ENCODE measurements around the gene CYP2E1. TPM values are rescaled to one million over a fixed set of nuclear protein-coding genes. Genes with fewer than 3 reads are reported as not detected.

The CYP2E1 gene
- total RNA-seq, 2 donors from 2014 or later = 0.90 to 3.5 TPM

- no peak overlapping the region for H3K4me3 ChIP-seq
- H3K36me3 ChIP-seq = no peaks in the 10 kb centered on the region
- TF ChIP-seq CTCF (IDR thresholded peaks at IDR 0.05) = no peak
- DNase-seq = no peak
- H3K27ac ChIP-seq = no peak overlapping the region
- no peaks in the 10 kb centered on the region for H3K4me1 ChIP-seq
- H3K27me3 ChIP-seq = peaks cover 20% of the 10 kb centered on the region
- H3K9ac ChIP-seq (ENCODE audit: low read depth in 2 of 2, low read length in 2 of 2) = no peak overlapping the region
- no peaks in the 10 kb centered on the region for H3K9me3 ChIP-seq
- intact Hi-C loops (cut with DNase I) = loop anchor here (10.0 kb wide), 2 partner anchors 89 to 199 kb away; no protein-coding TSS in a partner anchor
Observed at GRCh38 chr10:133523631-133524203, 3.4 kb upstream of the CYP2E1 start.

GRCh38 chr10:133525444-133525843 is 1.7 kb upstream of the CYP2E1 start:
- Histone ChIP-seq H3K36me3 (no peaks in the 10 kb centered on the region), H3K27ac (no peak overlapping the region), H3K27me3 (peaks cover 32% of the 10 kb centered on the region), H3K4me1 (no peaks in the 10 kb centered on the region), H3K9me3 (no peaks in the 10 kb centered on the region), H3K9ac (ENCODE audit: low read depth in 2 of 2, low read length in 2 of 2) (no peak overlapping the region), H3K4me3 (no peak overlapping the region)
- no peak for DNase-seq
- no peak for TF ChIP-seq CTCF (IDR thresholded peaks at IDR 0.05)
- intact Hi-C loops (cut with DNase I) = loop anchor here (10.0 kb wide), 2 partner anchors 91 to 201 kb away; no protein-coding TSS in a partner anchor

- Histone ChIP-seq H3K36me3 (no peaks in the 10 kb centered on the region), H3K4me1 (no peaks in the 10 kb centered on the region), H3K27me3 (peaks cover 32% of the 10 kb centered on the region), H3K9me3 (no peaks in the 10 kb centered on the region), H3K4me3 (no peak overlapping the region), H3K9ac (ENCODE audit: low read depth in 2 of 2, low read length in 2 of 2) (no peak overlapping the region), H3K27ac (no peak overlapping the region)
- no peak for DNase-seq
- intact Hi-C loops (cut with DNase I) = loop anchor here (10.0 kb wide), 2 partner anchors 93 to 203 kb away; no protein-coding TSS in a partner anchor
- TF ChIP-seq CTCF (IDR thresholded peaks at IDR 0.05) = no peak
Observed at GRCh38 chr10:133527771-133528271, 658 bp downstream of the CYP2E1 start.

- no peak overlapping the region for H3K9ac ChIP-seq (ENCODE audit: low read depth in 2 of 2, low read length in 2 of 2)
- no peak for TF ChIP-seq CTCF (IDR thresholded peaks at IDR 0.05)
- no peak overlapping the region for H3K4me3 ChIP-seq
- no peak for DNase-seq
- H3K4me1 ChIP-seq = no peaks in the 10 kb centered on the region
- H3K36me3 ChIP-seq = no peaks in the 10 kb centered on the region
- H3K27ac ChIP-seq = no peak overlapping the region
- H3K9me3 ChIP-seq = no peaks in the 10 kb centered on the region
- intact Hi-C loops (cut with DNase I) = loop anchor here (10.0 kb wide), 2 partner anchors 94 to 204 kb away; no protein-coding TSS in a partner anchor
- peaks cover 32% of the 10 kb centered on the region for H3K27me3 ChIP-seq
Observed at GRCh38 chr10:133528296-133528844, 1.2 kb downstream of the CYP2E1 start.

GRCh38 chr10:133528845-133529575 is 1.8 kb downstream of the CYP2E1 start:
- no peak for TF ChIP-seq CTCF (IDR thresholded peaks at IDR 0.05)
- H3K9ac ChIP-seq (ENCODE audit: low read depth in 2 of 2, low read length in 2 of 2) = no peak overlapping the region
- DNase-seq = no peak
- no peaks in the 10 kb centered on the region for H3K36me3 ChIP-seq
- intact Hi-C loops (cut with DNase I) = loop anchor here (10.0 kb wide), 2 partner anchors 94 to 204 kb away; no protein-coding TSS in a partner anchor
- peaks cover 32% of the 10 kb centered on the region for H3K27me3 ChIP-seq
- H3K27ac ChIP-seq = no peak overlapping the region
- no peaks in the 10 kb centered on the region for H3K9me3 ChIP-seq
- H3K4me1 ChIP-seq = no peaks in the 10 kb centered on the region
- H3K4me3 ChIP-seq = no peak overlapping the region
